CD4-positive, alpha-beta T cell treated with Interferon alpha-2 for 1 hour (primary cell): ENCODE results near the gene JPT2.

ENCODE experiments used
- DNase-seq, 2 donors: peaks; one replicate each; pipeline ENCODE4 v3.0.0-alpha.2; 2020 to 2022

The JPT2 gene

GRCh38 chr16:1740781-1741490 lies 62.9 kb downstream of the JPT2 start:
- DNase-seq: no peak

- no peak for DNase-seq
Observed at GRCh38 chr16:1741553-1742165, 63.6 kb downstream of the JPT2 start.

GRCh38 chr16:1743376-1744337 lies 65.6 kb downstream of the JPT2 start:
- DNase-seq: no peak

- DNase-seq: no peak
Observed at GRCh38 chr16:1744338-1744840, 66.3 kb downstream of the JPT2 start.

GRCh38 chr16:1745181-1745899 lies 67.3 kb downstream of the JPT2 start:
- DNase-seq: no peak

- DNase-seq: no peak
Observed at GRCh38 chr16:1745900-1746692, 68.0 kb downstream of the JPT2 start.

GRCh38 chr16:1746693-1747195 lies 68.7 kb downstream of the JPT2 start:
- no peak for DNase-seq

GRCh38 chr16:1747934-1748333 lies 69.9 kb downstream of the JPT2 start:
- DNase-seq: no peak

GRCh38 chr16:1749152-1750117 lies 71.4 kb downstream of the JPT2 start:
- no peak for DNase-seq
